ENCODE results near the gene TOMT.

TOMT gene

DNA sequence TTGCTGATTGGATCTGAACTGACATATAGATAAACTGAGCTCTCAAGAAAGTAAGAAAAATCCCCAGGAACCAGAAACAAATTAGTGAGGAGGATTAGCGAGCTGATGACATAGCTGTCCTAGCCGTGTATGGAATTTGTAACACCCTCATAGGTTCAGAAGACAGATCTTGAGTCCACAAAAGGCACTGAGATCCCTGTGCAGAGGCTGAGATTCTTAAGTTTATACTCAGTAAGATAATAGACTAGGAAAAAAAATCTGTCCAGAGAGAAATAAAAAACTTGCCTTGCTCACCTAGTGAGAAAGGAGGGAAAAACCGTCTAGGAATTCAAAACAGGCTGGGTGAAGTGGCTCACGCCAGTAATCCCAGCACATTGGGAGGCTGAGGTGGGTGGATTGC is 30.0 kb upstream of the TOMT start:
- no peaks in the 10 kb centered on the region for H3K27me3 ChIP-seq (ENCODE audit: low read depth, low read length)
- H3K4me1 ChIP-seq (ENCODE audit: control insufficient read depth in 1 of 2, insufficient read depth in 2 of 2, low read length in 2 of 2), result peaks cover 7 to 19% of the 10 kb centered on the region in 2 donors
- peaks cover 0 to 3% of the 10 kb centered on the region in 2 donors for H3K36me3 ChIP-seq (ENCODE audit: control insufficient read depth in 1 of 2, insufficient read depth in 2 of 2, low read length in 2 of 2)
- no peak overlapping the region for H3K27ac ChIP-seq (ENCODE audit: low read length)
- H3K4me3 ChIP-seq (ENCODE audit: low read depth in 1 of 2, low read length in 2 of 2), result no peak overlapping the region
- no peaks in the 10 kb centered on the region for H3K9me3 ChIP-seq (ENCODE audit: control insufficient read depth in 1 of 2, low read length in 2 of 2)

DNA sequence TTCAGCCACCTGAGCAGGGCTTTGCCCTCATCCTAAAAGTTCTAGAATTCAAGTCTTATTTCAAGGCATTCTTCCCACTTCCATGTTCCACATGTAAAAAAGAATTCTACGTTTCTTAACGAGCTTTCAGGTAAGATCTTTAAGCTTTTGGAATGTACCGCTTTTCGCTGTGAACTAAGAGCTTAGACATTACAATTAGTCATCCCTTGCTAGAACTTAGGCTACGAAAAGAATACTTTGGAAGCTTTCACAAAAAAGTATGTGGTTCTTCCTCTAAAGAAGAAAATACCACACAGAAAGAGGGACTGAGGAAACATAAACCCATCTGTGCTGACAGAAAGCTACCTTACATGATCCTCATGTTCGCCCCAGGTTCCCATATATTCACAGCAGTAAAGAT is 27.2 kb upstream of the TOMT start:
- peaks cover 7 to 15% of the 10 kb centered on the region in 2 donors for H3K4me1 ChIP-seq (ENCODE audit: control insufficient read depth in 1 of 2, insufficient read depth in 2 of 2, low read length in 2 of 2)
- H3K27ac ChIP-seq (ENCODE audit: low read length), result peak overlapping the region; percentile 90
- H3K27me3 ChIP-seq (ENCODE audit: low read depth, low read length), result no peaks in the 10 kb centered on the region
- no peaks in the 10 kb centered on the region for H3K9me3 ChIP-seq (ENCODE audit: control insufficient read depth in 1 of 2, low read length in 2 of 2)
- peak overlapping the region in 1 of 2 donors; percentile 84 for H3K4me3 ChIP-seq (ENCODE audit: low read depth in 1 of 2, low read length in 2 of 2)
- peaks cover 0 to 3% of the 10 kb centered on the region in 2 donors for H3K36me3 ChIP-seq (ENCODE audit: control insufficient read depth in 1 of 2, insufficient read depth in 2 of 2, low read length in 2 of 2)

DNA sequence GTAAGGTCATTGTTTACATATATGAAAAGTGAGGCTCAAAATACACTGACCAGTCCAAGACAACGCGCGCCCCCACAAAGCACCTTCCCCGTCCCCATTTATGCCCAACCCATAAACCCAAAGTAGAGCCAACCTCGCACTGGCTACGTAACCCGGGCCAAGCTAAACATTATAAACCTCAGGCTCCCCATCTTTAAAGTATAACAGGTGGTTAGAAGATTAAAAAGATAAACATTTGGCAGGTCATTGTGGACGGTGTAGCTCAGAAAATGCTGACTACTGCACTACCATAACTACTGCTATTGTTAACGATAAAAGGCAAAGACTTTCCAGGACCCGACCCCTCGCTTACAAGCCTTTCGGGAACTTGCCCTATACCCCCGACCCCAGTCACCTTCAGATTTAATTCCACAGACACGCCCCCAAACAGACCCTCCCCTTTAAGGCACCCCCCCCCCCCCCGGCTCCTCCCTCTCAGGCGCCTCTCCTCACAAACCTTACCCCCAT is 25.9 kb upstream of the TOMT start:
- H3K27me3 ChIP-seq (ENCODE audit: low read depth, low read length), result no peaks in the 10 kb centered on the region
- peak overlapping the region; percentile 73 to 84 for H3K4me3 ChIP-seq (ENCODE audit: low read depth in 1 of 2, low read length in 2 of 2)
- no peaks in the 10 kb centered on the region for H3K9me3 ChIP-seq (ENCODE audit: control insufficient read depth in 1 of 2, low read length in 2 of 2)
- peaks cover 0 to 3% of the 10 kb centered on the region in 2 donors for H3K36me3 ChIP-seq (ENCODE audit: control insufficient read depth in 1 of 2, insufficient read depth in 2 of 2, low read length in 2 of 2)
- peak overlapping the region; percentile 90 for H3K27ac ChIP-seq (ENCODE audit: low read length)
- H3K4me1 ChIP-seq (ENCODE audit: control insufficient read depth in 1 of 2, insufficient read depth in 2 of 2, low read length in 2 of 2), result peaks cover 7 to 15% of the 10 kb centered on the region in 2 donors

DNA sequence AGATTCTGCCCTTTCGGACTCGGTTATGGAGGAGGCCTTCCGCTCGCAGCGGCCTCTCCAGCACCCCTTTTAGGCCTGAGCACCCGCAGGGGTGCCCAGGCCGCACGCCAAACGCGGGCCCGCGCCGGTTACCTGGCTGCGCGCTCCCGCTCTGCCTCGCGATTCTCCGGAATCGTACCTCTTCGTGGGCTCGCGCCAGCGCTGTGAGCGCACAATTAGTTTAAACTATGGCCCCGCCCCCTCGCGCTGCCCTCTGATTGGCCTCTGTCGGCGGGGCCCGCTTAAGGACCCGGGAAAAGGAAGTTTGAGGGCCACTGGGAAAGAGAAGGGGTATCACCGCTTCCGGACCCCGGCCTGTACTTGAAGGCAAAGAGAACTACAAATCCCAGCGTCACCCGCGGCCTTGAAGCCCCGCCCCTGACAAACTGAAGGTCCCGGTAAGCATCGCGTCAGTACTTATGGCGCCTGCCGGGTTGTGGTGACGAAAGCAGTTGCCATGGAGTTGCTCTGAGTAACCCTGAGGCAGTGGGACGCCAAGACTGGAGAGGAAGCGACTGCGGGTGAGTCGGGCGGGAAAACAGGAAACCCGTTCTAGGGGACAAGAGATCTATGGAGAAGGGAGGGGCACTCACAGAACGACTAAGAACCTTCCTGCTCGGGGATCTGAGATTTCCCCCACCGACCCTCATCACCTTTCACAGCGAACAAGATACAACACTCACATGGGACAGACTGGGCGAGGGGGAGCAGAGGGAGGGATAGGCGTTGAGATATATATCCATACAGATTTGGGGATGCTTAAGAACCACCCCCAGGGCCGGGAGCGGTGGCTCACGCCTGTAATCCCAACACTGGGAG is 25.2 kb upstream of the TOMT start, which contains the start of the genes LRRC51 and NUMA1:
Gene LRRC51 (plus strand): TSS at position 525 of the 858 bp plus-strand sequence. CDS start 8,234 bp downstream, outside the sequence.
Gene NUMA1 (minus strand): TSS at position 217 of the 858 bp plus-strand sequence. CDS start 44,599 bp downstream, outside the sequence.
- Histone ChIP-seq H3K4me3 (ENCODE audit: low read depth in 1 of 2, low read length in 2 of 2) (peak within 1 kb of the TSS; percentile 73 to 84), H3K4me1 (ENCODE audit: control insufficient read depth in 1 of 2, insufficient read depth in 2 of 2, low read length in 2 of 2) (peaks cover 7 to 11% of the 10 kb centered on the region in 2 donors), H3K36me3 (ENCODE audit: control insufficient read depth in 1 of 2, insufficient read depth in 2 of 2, low read length in 2 of 2) (peaks cover 0 to 10% of the 10 kb centered on the region in 2 donors), H3K27ac (ENCODE audit: low read length) (peak within 1 kb of the TSS; percentile 90), H3K9me3 (ENCODE audit: control insufficient read depth in 1 of 2, low read length in 2 of 2) (no peaks in the 10 kb centered on the region), H3K27me3 (ENCODE audit: low read depth, low read length) (no peaks in the 10 kb centered on the region)

DNA sequence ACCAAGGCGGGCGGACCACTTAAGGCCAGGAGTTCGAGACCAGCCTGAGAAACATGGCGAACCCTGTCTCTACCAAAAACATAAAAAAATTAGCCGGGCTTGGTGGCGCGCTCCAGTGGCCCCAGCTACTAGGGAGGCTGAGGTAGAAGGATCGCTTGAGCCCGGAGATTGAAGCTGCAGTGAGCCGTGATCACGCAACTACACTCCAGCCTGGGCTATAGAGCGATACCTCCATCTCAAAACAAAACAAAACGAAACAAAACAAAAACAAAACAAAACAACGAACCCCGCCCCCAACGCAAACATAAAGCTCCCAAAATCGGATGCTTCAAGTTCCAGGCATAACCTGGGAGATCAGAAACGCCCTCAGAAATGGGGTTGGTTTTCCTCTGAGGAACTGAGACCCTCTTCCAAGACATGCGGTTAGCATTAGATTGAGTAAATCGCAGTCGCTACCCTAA is 24.5 kb upstream of the TOMT start:
- H3K4me3 ChIP-seq (ENCODE audit: low read depth in 1 of 2, low read length in 2 of 2), result peak overlapping the region; percentile 73 to 84
- no peaks in the 10 kb centered on the region for H3K27me3 ChIP-seq (ENCODE audit: low read depth, low read length)
- H3K27ac ChIP-seq (ENCODE audit: low read length), result peak overlapping the region; percentile 90
- H3K36me3 ChIP-seq (ENCODE audit: control insufficient read depth in 1 of 2, insufficient read depth in 2 of 2, low read length in 2 of 2), result peaks cover 0 to 11% of the 10 kb centered on the region in 2 donors
- peaks cover 7 to 9% of the 10 kb centered on the region in 2 donors for H3K4me1 ChIP-seq (ENCODE audit: control insufficient read depth in 1 of 2, insufficient read depth in 2 of 2, low read length in 2 of 2)
- no peaks in the 10 kb centered on the region for H3K9me3 ChIP-seq (ENCODE audit: control insufficient read depth in 1 of 2, low read length in 2 of 2)

DNA sequence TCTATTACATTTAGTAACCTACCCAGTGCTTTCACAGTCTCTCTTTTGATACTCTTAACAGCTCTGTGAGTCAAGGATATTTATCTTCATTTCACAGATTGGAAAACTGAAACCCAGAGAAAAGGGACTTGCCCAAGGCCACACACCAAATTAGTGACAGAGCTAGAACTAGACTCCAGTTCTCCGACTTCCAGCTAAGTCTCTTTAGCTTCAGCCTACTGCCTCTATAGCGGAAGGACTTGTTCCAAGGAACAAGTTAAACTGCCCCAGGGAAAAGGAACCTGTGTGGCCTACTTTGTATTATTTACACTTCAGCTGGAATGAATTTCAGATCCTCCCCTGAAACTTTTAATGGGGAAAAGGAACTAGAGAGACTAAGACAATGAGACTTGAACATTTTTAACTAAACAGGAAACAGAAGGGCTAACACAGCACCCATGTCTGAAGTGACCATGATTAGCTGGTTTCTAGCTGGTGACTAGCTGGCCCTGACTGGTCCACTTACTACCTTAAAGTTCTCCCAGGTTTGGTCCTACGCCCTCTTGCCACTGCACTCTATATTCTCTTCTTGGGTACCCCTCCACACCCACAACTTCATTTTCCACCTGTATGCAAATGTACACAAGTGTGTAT is 23.8 kb upstream of the TOMT start:
- peak overlapping the region; percentile 90 for H3K27ac ChIP-seq (ENCODE audit: low read length)
- H3K9me3 ChIP-seq (ENCODE audit: control insufficient read depth in 1 of 2, low read length in 2 of 2), result no peaks in the 10 kb centered on the region
- no peaks in the 10 kb centered on the region for H3K27me3 ChIP-seq (ENCODE audit: low read depth, low read length)
- H3K4me1 ChIP-seq (ENCODE audit: control insufficient read depth in 1 of 2, insufficient read depth in 2 of 2, low read length in 2 of 2), result peaks cover 7 to 9% of the 10 kb centered on the region in 2 donors
- peaks cover 0 to 11% of the 10 kb centered on the region in 2 donors for H3K36me3 ChIP-seq (ENCODE audit: control insufficient read depth in 1 of 2, insufficient read depth in 2 of 2, low read length in 2 of 2)
- no peak overlapping the region for H3K4me3 ChIP-seq (ENCODE audit: low read depth in 1 of 2, low read length in 2 of 2)

DNA sequence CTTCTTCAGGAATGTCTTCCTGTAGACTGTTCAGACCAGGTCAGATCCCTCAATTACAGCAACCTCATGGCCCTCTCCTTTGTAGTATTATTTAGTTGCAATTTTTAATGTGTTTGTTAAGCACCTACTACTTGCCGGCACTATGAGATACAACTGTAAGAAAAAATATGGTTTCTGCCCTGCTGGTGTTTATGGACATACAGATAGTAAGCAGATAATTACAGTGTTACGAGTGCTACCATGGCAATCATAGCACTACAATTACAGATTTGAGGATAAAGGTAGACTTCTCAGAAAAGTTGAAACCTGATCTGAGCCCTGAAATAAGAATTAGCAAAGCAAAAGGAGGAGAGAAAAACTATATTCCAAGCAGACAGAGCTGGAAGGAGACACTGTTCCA is 22.3 kb upstream of the TOMT start:
- Histone ChIP-seq H3K36me3 (ENCODE audit: control insufficient read depth in 1 of 2, insufficient read depth in 2 of 2, low read length in 2 of 2) (peaks cover 5 to 11% of the 10 kb centered on the region in 2 donors), H3K27ac (ENCODE audit: low read length) (no peak overlapping the region), H3K4me1 (ENCODE audit: control insufficient read depth in 1 of 2, insufficient read depth in 2 of 2, low read length in 2 of 2) (peaks cover 7 to 9% of the 10 kb centered on the region in 2 donors), H3K9me3 (ENCODE audit: control insufficient read depth in 1 of 2, low read length in 2 of 2) (no peaks in the 10 kb centered on the region), H3K27me3 (ENCODE audit: low read depth, low read length) (no peaks in the 10 kb centered on the region), H3K4me3 (ENCODE audit: low read depth in 1 of 2, low read length in 2 of 2) (no peak overlapping the region)

DNA sequence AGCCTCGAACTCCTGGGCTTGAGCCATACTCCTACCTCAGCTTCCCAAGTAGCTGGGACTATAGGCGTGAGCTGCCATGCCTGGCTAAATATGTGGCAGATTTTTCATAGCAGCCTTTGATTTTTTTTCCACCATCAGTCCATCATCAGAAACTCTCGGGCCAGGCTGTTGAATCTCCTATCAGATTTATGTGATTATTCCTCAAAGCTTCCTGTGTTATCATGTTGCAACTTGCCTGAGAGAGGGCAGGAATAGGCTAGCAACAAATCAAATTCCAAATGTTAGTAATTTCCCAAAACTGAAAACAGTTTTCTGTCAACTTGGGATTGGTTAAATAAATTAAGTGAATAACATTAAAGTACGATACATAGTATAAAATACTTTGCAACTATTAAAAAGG is 21.6 kb upstream of the TOMT start:
- H3K4me1 ChIP-seq (ENCODE audit: control insufficient read depth in 1 of 2, insufficient read depth in 2 of 2, low read length in 2 of 2), result peaks cover 7% of the 10 kb centered on the region in 2 donors

DNA sequence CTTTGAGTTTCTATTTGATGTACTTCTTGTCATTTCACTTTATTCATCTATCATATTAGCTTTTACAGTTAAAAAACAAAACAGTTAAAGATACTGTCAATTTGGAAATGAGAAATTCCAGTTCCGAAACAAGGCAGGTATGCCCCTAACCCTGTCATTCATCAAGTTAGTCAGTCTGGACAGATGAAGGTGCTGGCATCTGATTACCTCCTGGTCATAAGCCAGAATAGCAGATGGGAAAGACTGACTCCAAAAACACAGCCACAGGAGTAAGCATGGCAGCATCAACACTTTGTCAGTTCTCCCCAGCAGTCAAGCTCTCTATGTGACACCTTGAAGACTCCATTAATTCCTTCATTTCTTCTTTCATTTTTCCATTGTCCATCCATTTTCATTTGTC is 20.8 kb upstream of the TOMT start:
- peaks cover 7 to 23% of the 10 kb centered on the region in 2 donors for H3K36me3 ChIP-seq (ENCODE audit: control insufficient read depth in 1 of 2, insufficient read depth in 2 of 2, low read length in 2 of 2)
- no peaks in the 10 kb centered on the region for H3K27me3 ChIP-seq (ENCODE audit: low read depth, low read length)
- no peak overlapping the region for H3K4me3 ChIP-seq (ENCODE audit: low read depth in 1 of 2, low read length in 2 of 2)
- no peaks in the 10 kb centered on the region for H3K9me3 ChIP-seq (ENCODE audit: control insufficient read depth in 1 of 2, low read length in 2 of 2)
- peaks cover 0 to 7% of the 10 kb centered on the region in 2 donors for H3K4me1 ChIP-seq (ENCODE audit: control insufficient read depth in 1 of 2, insufficient read depth in 2 of 2, low read length in 2 of 2)
- no peak overlapping the region for H3K27ac ChIP-seq (ENCODE audit: low read length)

More for the DNA sequence above, 21.6 kb upstream of the TOMT start:
- Histone ChIP-seq H3K9me3 (ENCODE audit: control insufficient read depth in 1 of 2, low read length in 2 of 2) (no peaks in the 10 kb centered on the region), H3K36me3 (ENCODE audit: control insufficient read depth in 1 of 2, insufficient read depth in 2 of 2, low read length in 2 of 2) (peaks cover 7 to 14% of the 10 kb centered on the region in 2 donors), H3K4me3 (ENCODE audit: low read depth in 1 of 2, low read length in 2 of 2) (no peak overlapping the region), H3K27me3 (ENCODE audit: low read depth, low read length) (no peaks in the 10 kb centered on the region), H3K27ac (ENCODE audit: low read length) (no peak overlapping the region)

DNA sequence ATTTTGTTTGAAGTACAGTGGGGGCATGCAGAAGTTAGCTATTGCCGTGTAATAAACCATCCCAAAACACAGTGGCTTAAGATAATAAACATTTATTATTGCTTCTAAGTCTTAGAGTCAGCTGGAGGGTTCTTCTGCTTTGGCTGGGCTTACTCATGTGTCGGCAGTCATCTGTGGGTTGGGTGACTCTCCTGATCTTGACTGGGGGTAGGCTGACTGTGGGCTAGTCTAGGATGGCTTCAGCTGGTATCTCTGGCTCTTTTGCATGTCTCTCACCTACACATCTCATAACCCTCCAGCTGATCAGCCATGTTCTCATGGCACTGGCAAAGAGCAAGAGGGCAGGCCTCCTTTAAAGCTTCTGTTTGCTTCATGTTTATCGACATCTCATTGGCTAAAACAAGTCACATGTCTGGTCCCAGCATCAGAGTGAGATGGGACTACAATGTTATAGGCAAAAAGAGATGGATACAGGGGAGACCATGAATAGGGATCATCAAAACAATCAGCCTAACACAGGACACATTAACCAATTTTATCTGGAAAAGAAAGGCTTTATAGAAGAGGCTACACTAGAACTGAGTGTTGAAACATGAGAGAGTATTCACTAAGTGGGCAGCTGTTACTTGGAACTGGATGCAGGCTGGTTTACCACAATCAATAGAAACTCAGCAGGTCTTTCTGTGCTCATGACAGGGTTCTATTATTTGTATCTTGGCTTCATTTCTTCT is 19.9 kb upstream of the TOMT start:
- no peak overlapping the region for H3K27ac ChIP-seq (ENCODE audit: low read length)

More for the DNA sequence above, 19.9 kb upstream of the TOMT start:
- Histone ChIP-seq H3K4me1 (ENCODE audit: control insufficient read depth in 1 of 2, insufficient read depth in 2 of 2, low read length in 2 of 2) (peaks cover 0 to 7% of the 10 kb centered on the region in 2 donors), H3K36me3 (ENCODE audit: control insufficient read depth in 1 of 2, insufficient read depth in 2 of 2, low read length in 2 of 2) (peaks cover 7 to 20% of the 10 kb centered on the region in 2 donors), H3K27me3 (ENCODE audit: low read depth, low read length) (no peaks in the 10 kb centered on the region), H3K9me3 (ENCODE audit: control insufficient read depth in 1 of 2, low read length in 2 of 2) (no peaks in the 10 kb centered on the region), H3K4me3 (ENCODE audit: low read depth in 1 of 2, low read length in 2 of 2) (no peak overlapping the region)
